Activated T-cell treated with anti-CD3 and anti-CD28 coated beads for 48 hours (primary cell): ENCODE results near the gene HTATIP2.
"Not testable (repeated sequence)": the region's sequence is repeated elsewhere in the genome, so short reads cannot be mapped to it uniquely, and the experiment has no call there.

Experiments used
- DNase-seq: peaks from one replicate; pipeline ENCODE4 v3.0.0-alpha.2; 2020; ENCODE audit warnings: low read depth

Gene HTATIP2

DNA sequence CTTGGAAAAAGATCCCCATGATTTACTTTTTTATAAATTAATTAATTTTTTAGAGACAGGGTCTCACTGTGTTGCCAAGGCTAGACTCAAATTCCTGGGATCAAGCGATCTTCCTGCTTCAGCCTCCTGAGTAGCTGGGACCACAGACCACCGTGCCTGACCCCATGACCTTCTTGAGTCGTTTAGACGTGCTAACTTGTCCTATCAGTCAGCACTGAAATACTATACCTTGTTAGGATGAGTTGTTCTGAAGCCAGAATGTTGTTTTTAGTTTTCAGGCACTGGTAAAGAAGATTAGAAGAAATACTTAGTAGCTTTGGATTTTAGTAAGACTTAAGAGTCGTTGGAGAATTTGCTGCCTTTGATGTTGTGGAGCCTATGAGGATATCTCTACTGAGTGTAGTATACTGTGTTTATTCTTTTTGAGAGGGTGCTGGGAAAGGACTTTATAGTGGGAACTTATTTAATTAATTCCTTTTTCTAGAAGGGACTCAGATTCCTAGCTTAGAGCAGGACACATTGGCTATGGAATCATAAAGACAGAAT, 8.6 kb downstream of the HTATIP2 start:
- DNase-seq = no peak

- no peak for DNase-seq
Measured at GRCh38 chr11:20373147-20373546, 9.6 kb downstream of the HTATIP2 start.

DNA sequence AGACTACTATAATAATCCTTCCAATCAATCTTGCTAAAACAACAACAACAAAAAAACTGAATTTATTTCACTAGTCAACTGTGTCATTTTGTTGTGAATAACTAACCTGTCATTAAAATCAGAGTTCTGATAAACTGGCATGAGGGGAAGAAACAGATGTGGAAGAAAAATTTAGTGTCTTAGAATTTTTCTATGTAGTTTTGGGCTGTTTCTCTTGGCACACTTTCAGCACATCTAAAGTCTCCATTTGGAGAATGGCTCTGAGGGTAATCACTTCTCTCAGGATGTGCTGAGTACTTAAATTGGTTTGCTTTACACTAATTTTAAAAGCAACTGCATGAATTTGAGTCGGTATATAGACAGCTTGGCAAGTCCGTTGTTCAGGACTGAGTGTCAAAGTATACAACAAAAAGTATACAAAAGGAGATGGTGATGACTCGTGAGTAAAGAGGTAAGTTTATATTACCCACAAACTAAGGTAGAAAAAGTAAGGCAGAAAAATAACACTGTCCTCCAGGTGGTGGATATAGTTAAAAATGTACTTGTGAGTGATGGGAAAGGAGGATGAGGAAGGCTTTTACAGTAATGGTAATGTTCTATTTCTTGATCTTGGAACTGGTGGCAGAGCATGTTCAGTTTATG, 10.2 kb downstream of the HTATIP2 start:
- no peak for DNase-seq

DNA sequence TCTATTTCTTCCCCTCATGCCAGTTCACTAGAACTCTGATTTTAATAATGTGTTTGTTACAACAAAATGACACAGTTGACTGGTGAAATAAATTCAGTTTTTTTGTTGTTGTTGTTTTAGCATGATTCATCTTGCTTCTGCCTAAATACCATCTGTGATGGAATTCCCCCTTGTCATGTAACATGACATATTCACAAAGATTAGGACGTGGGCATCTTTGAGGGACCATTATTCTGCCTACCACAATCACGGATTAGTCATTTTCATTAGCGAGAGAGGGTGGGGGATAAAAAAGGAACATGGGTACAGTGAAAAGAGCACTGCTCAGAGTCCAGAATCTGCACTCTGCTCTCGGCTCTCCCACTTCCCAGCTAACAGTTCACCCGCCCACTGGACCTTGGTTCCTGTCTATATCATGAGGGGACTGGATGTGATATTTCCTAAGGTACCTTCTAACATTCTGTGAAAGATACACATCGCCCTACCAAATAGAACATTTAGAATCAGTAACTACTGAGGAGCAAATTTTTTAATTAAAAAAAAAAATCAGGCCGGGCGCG, 11.3 kb downstream of the HTATIP2 start:
- no peak for DNase-seq

GRCh38 chr11:20376162-20376730, 12.7 kb downstream of the HTATIP2 start:
- DNase-seq = no peak

DNA sequence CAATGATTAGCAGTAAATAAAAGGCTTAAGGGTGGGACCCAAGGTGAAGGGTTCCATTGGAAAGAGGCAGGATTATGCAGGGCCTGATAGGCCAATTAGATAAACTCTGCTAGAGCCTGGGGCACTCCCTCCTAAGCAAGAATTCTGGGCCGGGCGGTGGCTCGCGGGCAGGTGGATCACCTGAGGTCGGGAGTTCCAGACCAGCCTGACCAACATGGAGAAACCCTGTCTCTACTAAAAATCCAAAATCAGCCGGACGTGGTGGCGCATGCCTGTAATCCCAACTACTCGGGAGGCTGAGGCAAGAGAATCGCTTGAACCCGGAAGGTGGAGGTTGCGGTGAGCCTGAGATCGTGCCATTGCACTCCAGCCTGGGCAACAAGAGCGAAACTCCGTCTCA, 22.5 kb downstream of the HTATIP2 start:
- not testable (repeated sequence) for DNase-seq

- DNase-seq = peak; percentile 98
Measured at GRCh38 chr11:20387261-20388095, 24.0 kb downstream of the HTATIP2 start, which contains the start of gene PRMT3. Gene PRMT3, plus strand, starts transcription at chr11:20387716. Its CDS starts 31 bp downstream, at chr11:20387747.

GRCh38 chr11:20388096-20389055, 24.9 kb downstream of the HTATIP2 start:
- DNase-seq = peak; percentile 21

DNA sequence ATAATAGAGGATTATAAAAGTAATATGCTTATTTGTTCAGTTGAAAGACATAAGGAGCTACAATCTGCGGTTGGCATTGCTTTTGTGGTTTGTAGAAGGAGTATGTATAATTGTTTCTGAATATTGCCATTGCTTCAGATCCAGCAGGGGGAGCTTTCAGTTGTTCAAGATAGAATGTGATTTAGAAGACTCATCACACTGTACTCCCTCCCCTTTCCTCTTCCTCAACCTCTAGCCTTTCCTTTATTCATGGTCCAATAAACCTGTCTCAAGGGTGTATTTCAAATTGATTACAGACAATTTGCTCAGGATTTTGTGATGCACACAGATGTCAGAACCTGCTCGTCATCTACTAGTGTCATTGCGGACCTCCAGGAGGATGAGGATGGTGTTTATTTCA, 33.8 kb downstream of the HTATIP2 start:
- DNase-seq = no peak

DNA sequence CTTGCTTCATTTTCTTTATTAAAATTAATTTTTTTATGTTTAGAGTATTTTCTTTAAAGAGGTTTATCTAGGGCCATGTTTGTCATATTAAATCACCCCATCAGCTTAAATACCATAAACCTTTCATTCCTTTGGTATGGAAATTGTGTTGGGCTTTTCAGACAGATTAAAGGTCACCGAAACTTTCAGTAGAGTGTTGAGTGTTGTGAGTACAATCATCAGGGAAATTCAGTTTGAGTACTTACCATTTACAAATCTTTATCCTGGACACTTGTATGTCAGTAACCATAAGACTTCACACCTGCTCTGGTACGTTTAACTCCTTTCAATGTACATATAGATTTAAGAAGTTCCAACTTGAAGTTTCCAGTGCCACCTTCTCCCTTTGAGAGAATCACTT, 36.0 kb downstream of the HTATIP2 start:
- DNase-seq = no peak

DNA sequence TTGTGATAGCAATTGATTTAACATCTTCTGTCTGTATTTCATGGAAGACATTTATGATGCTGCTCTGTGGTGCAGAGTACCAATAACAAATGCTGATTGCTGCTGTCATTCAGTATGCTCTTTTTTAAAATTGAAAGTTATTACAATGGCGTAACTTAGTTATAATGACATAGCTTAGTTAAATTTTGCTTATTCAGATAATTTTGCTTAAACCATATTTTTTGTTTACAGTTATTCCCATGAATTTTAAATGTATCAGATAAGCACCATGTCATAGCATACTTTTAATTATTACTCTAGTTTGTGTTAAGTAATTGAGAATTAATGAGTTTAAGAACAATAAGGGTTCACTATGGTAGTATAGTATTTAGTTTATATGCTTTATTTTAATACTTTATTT, 39.5 kb downstream of the HTATIP2 start:
- DNase-seq = no peak

GRCh38 chr11:20406484-20406883, 43.0 kb downstream of the HTATIP2 start:
- no peak for DNase-seq

- DNase-seq = no peak
Measured at GRCh38 chr11:20407344-20407743, 43.8 kb downstream of the HTATIP2 start.

GRCh38 chr11:20415432-20415831, 51.9 kb downstream of the HTATIP2 start:
- no peak for DNase-seq

- no peak for DNase-seq
Measured at GRCh38 chr11:20417771-20418170, 54.3 kb downstream of the HTATIP2 start.

GRCh38 chr11:20421946-20422345, 58.4 kb downstream of the HTATIP2 start:
- no peak for DNase-seq

DNA sequence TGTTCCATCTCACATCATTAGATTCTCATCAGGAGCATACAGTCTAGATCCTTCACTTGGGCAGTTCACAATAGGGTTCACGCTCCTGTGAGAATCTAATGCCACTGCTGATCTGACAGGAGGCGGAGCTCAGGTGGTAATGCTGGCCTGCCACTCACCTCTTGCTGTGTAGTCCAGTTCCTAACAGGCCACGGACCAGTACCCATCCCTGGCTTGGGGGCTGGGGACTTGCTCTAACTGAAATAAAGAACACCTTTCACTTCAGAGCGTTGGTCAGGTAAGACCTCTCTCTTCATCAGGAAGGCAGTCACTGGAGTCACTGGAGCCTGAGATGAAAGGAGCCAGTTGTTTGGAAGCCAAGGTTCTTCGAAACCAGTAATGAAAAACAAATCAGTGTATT, 65.7 kb downstream of the HTATIP2 start:
- no peak for DNase-seq
